K562 (cell line): ENCODE results near the gene DNAH3. TPM values are rescaled to one million over a fixed set of nuclear protein-coding genes. Genes with fewer than 3 reads are reported as not detected.

ENCODE experiments used
- ASH1L ChIP-seq: fragments of 450-650 bp; IDR thresholded peaks from 2 replicates; pipeline ENCODE4 v1.6.1; 2018; ENCODE audit warnings: borderline replicate concordance, mild to moderate bottlenecking, low read depth; ENCODE audit not compliant: partially characterized antibody
- BDP1 ChIP-seq: IDR thresholded peaks from 3 replicates; pipeline ENCODE4 v1.6.1; 2011; ENCODE audit not compliant: insufficient read length, insufficient read depth
- CEBPG ChIP-seq, 3 experiments: fragments of 200-800 bp in 1 of 3; sonication (Bioruptor generic) in 1 of 3; sonication (generic) in 1 of 3; formaldehyde crosslinking in 1 of 3; IDR thresholded peaks in 2 of 3; conservative IDR thresholded peaks in 1 of 3; 2 replicates each; pipeline versions ENCODE4 v1.6.1 to v1.8.0; 2016 to 2022; ENCODE audit warnings: missing compliant biosample characterization in 2 of 3, missing genetic modification characterization in 2 of 3, mild to moderate bottlenecking in 1 of 3, missing genetic modification reagents in 1 of 3
- CHCHD3 ChIP-seq: fragments of 250-450 bp; sonication (Bioruptor Pico); IDR thresholded peaks from 2 replicates; pipeline ENCODE4 v2.1.2; 2022; ENCODE audit warnings: mild to moderate bottlenecking
- FIP1L1 ChIP-seq: fragments of 200-400 bp; formaldehyde crosslinking; IDR thresholded peaks from 2 replicates; pipeline ENCODE4 v1.6.1; 2018; ENCODE audit warnings: mild to moderate bottlenecking, low read depth, low read length; ENCODE audit not compliant: poor library complexity, severe bottlenecking
- FOXA1 ChIP-seq: fragments of 450-650 bp; IDR thresholded peaks from 2 replicates; pipeline ENCODE4 v1.6.1; 2016; ENCODE audit warnings: mild to moderate bottlenecking, borderline replicate concordance
- KLF6 ChIP-seq: fragments of 250-450 bp; sonication (Bioruptor Pico); IDR thresholded peaks from 2 replicates; pipeline ENCODE4 v1.4.0; 2020; ENCODE audit warnings: mild to moderate bottlenecking, moderate library complexity, borderline replicate concordance
- NONO ChIP-seq, 2 experiments: fragments of 200-400 bp in 1 of 2; fragments of 450-650 bp in 1 of 2; formaldehyde crosslinking in 1 of 2; IDR thresholded peaks; 2 replicates each; pipeline ENCODE4 v1.6.1; 2017; ENCODE audit warnings: low read depth in 2 of 2, mild to moderate bottlenecking in 2 of 2, moderate library complexity in 2 of 2, low read length in 1 of 2
- NUFIP1 ChIP-seq: fragments of 450-650 bp; IDR thresholded peaks from 2 replicates; pipeline ENCODE4 v1.6.1; 2018; ENCODE audit not compliant: partially characterized antibody
- PHTF2 ChIP-seq: fragments of 250-450 bp; sonication (Bioruptor Pico); IDR thresholded peaks from 2 replicates; pipeline ENCODE4 v1.5.0; 2021; ENCODE audit warnings: mild to moderate bottlenecking
- PURB ChIP-seq: sonication (generic); formaldehyde crosslinking; IDR thresholded peaks from 2 replicates; pipeline ENCODE4 v1.9.0; 2021; ENCODE audit warnings: low read depth, mild to moderate bottlenecking, missing genetic modification reagents
- RBFOX2 ChIP-seq: fragments of 200-400 bp; formaldehyde crosslinking; IDR thresholded peaks from 2 replicates; pipeline ENCODE4 v1.6.1; 2017; ENCODE audit warnings: low read depth, mild to moderate bottlenecking, low read length, moderate library complexity
- SMARCA5 ChIP-seq: fragments of 450-650 bp; IDR thresholded peaks from 2 replicates; pipeline ENCODE4 v1.6.1; 2016
- SREBF1 ChIP-seq: fragments of 150-350 bp; IDR thresholded peaks from 2 replicates; pipeline ENCODE4 v1.6.1; 2014; ENCODE audit warnings: antibody characterized with exemption, low read depth, low read length, borderline replicate concordance
- STAT5B ChIP-seq: fragments of 250-450 bp; sonication (Bioruptor Pico); IDR thresholded peaks from 2 replicates; pipeline ENCODE4 v1.8.0; 2021; ENCODE audit warnings: mild to moderate bottlenecking, inconsistent platforms
- TBL1XR1 ChIP-seq, 2 experiments: IDR thresholded peaks; 2 replicates each; pipeline ENCODE4 v1.6.1; 2012; ENCODE audit warnings: improper control_type of control experiment in 2 of 2, low read length in 2 of 2, mild to moderate bottlenecking in 1 of 2
- U2AF1 ChIP-seq: fragments of 200-400 bp; formaldehyde crosslinking; optimal IDR thresholded peaks from 2 replicates; pipeline ENCODE3; 2017; ENCODE audit warnings: mild to moderate bottlenecking, low read depth, low read length, moderate library complexity
- YBX1 ChIP-seq: fragments of 450-650 bp; IDR thresholded peaks from 2 replicates; pipeline ENCODE4 v1.7.1; 2016; ENCODE audit warnings: mild to moderate bottlenecking
- ZNF354B ChIP-seq: fragments of 250-450 bp; sonication (Bioruptor Pico); IDR thresholded peaks from 2 replicates; pipeline ENCODE4 v1.4.0; 2020
- ZNF408 ChIP-seq: fragments of 250-450 bp; sonication (Bioruptor Pico); IDR thresholded peaks from 2 replicates; pipeline ENCODE4 v1.4.0; 2020; ENCODE audit warnings: low read depth, mild to moderate bottlenecking, moderate library complexity
- ZNF707 ChIP-seq: fragments of 250-450 bp; sonication (Bioruptor Pico); conservative IDR thresholded peaks from 2 replicates; pipeline ENCODE4 v1.8.0; 2022; ENCODE audit warnings: inconsistent platforms, mild to moderate bottlenecking, moderate library complexity
- polyA plus RNA-seq, 8 experiments: library from polyadenylated mRNA; depleted of rRNA in 4 of 8; stranded (reverse) in 5 of 8; unstranded in 3 of 8; fragments of >200 nt; fragmentation: Nextera tagmentation in 2 of 8; fragmentation: Illumina TruSeq in 1 of 8; extraction: Ambion mirVana in 2 of 8; extraction: Trizol in 1 of 8; gene quantifications; 2 replicates each; pipeline versions ENCODE4 v1.2.1 to v1.2.3, GENCODE V29; 2011 to 2014; ENCODE audit warnings: inconsistent platforms in 1 of 8, missing spikeins in 1 of 8
- total RNA-seq, 7 experiments: library from RNA; depleted of rRNA in 6 of 7; stranded (reverse); fragments of >200 nt in 6 of 7; fragmentation: Illumina TruSeq in 2 of 7; extraction: Trizol in 2 of 7; gene quantifications; 2 replicates each; pipeline versions ENCODE4 v1.2.1 to v1.2.3, GENCODE V29; 2011 to 2021; ENCODE audit warnings: low replicate concordance in 1 of 7
- TF ChIP-seq, protein P1 (sequence below): fragments of 250-450 bp; sonication (Bioruptor Pico); IDR thresholded peaks from 2 replicates; pipeline ENCODE4 v1.8.0; 2022; ENCODE audit warnings: moderate library complexity, mild to moderate bottlenecking, inconsistent platforms
- TF ChIP-seq, protein P2 (sequence below): sonication (generic); formaldehyde crosslinking; IDR thresholded peaks from 2 replicates; pipeline ENCODE4 v1.8.0; 2022; ENCODE audit warnings: mild to moderate bottlenecking, missing genetic modification reagents
- TF ChIP-seq, protein P3 (sequence below), 2 experiments: IDR thresholded peaks; 2 replicates each; pipeline ENCODE4 v1.6.1; 2011; ENCODE audit warnings: borderline replicate concordance in 1 of 2, control low read depth in 1 of 2, low read depth in 1 of 2, low read length in 1 of 2, mild to moderate bottlenecking in 1 of 2, mixed read lengths in 1 of 2, moderate library complexity in 1 of 2; ENCODE audit not compliant: insufficient read depth in 1 of 2, insufficient read length in 1 of 2, poor library complexity in 1 of 2, severe bottlenecking in 1 of 2; ENCODE audit errors: extremely low read depth in 1 of 2
- TF ChIP-seq, protein P4 (sequence below): fragments of 250-450 bp; sonication (Bioruptor Pico); IDR thresholded peaks from 2 replicates; pipeline ENCODE4 v1.4.0; 2020; ENCODE audit warnings: borderline replicate concordance

Gene DNAH3
- total and polyA plus RNA-seq, 9 of the 15 experiments (the other 6 are each of a cell fraction or from before 2014, with no cell fraction given) = 0.32 to 0.84 (median 0.44) TPM

DNA sequence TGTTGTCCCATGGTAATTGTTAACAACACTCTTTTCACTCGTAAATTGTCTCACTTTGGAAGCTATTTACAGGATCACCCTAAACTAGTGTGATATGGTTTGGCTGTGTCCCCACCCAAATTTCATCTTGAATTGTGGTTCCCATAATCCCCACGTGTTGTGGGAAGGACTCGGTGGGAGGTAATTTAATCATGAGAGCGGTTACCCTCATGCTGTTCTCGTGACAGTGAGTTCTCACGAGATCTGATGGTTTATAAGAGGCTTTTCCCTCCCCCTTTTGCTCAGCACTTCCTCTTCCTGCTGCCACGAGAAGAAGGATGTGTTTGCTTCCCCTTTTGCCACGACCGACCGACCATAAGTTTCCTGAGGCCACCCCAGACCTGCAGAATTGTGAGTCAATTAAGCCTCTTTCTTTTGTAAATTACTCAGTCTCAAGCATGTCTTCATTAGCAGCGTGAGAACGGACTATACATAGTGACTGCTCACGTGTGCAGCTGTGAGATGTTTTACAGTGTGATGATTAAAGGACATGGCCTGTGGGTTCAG, 34.4 kb downstream of the DNAH3 start (continued):
- TF ChIP-seq ZNF707 (CRISPR knock-in tag) = no peak
- no peak for TF ChIP-seq PHTF2 (CRISPR knock-in tag)
- TF ChIP-seq, protein P1, sequence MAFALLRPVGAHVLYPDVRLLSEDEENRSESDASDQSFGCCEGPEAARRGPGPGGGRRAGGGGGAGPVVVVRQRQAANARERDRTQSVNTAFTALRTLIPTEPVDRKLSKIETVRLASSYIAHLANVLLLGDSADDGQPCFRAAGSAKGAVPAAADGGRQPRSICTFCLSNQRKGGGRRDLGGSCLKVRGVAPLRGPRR (CRISPR knock-in tag) = no peak
- TF ChIP-seq, protein P2, sequence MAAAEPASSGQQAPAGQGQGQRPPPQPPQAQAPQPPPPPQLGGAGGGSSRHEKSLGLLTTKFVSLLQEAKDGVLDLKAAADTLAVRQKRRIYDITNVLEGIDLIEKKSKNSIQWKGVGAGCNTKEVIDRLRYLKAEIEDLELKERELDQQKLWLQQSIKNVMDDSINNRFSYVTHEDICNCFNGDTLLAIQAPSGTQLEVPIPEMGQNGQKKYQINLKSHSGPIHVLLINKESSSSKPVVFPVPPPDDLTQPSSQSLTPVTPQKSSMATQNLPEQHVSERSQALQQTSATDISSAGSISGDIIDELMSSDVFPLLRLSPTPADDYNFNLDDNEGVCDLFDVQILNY (CRISPR knock-in tag) = no peak
- TF ChIP-seq ZNF354B = no peak
- TF ChIP-seq U2AF1 = no peak
- TF ChIP-seq, protein P3, sequence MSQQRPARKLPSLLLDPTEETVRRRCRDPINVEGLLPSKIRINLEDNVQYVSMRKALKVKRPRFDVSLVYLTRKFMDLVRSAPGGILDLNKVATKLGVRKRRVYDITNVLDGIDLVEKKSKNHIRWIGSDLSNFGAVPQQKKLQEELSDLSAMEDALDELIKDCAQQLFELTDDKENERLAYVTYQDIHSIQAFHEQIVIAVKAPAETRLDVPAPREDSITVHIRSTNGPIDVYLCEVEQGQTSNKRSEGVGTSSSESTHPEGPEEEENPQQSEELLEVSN (IDR thresholded peaks at IDR 0.05; ENCODE audit: borderline replicate concordance in 1 of 2, extremely low read depth in 1 of 2, insufficient read depth in 1 of 2, insufficient read length in 1 of 2, low read depth in 1 of 2, low read length in 1 of 2, poor library complexity in 1 of 2, severe bottlenecking in 1 of 2) = peak; percentile 60 to 73
- TF ChIP-seq, protein P4, sequence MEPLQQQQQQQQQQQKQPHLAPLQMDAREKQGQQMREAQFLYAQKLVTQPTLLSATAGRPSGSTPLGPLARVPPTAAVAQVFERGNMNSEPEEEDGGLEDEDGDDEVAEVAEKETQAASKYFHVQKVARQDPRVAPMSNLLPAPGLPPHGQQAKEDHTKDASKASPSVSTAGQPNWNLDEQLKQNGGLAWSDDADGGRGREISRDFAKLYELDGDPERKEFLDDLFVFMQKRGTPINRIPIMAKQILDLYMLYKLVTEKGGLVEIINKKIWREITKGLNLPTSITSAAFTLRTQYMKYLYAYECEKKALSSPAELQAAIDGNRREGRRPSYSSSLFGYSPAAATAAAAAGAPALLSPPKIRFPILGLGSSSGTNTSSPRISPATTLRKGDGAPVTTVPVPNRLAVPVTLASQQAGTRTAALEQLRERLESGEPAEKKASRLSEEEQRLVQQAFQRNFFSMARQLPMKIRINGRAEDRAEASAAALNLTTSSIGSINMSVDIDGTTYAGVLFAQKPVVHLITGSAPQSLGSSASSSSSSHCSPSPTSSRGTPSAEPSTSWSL (CRISPR knock-in tag) = no peak
- no peak for TF ChIP-seq CEBPG (CRISPR knock-in tag; IDR thresholded peaks at IDR 0.05)
- TF ChIP-seq CEBPG (tag; conservative IDR thresholded peaks at IDR 0.05 in 1 of 2, IDR thresholded peaks at IDR 0.05 in 1 of 2) = no peak
- 0 out of 4 replicates have a peak, but pooled peaks of 1 of the 2 experiments have one; percentile 16 for TF ChIP-seq NONO (IDR thresholded peaks at IDR 0.05; ENCODE audit: low read depth in 2 of 2, low read length in 1 of 2)
- no peak for TF ChIP-seq NUFIP1
- TF ChIP-seq TBL1XR1 (IDR thresholded peaks at IDR 0.05; ENCODE audit: low read length in 2 of 2) = no peak
- TF ChIP-seq FIP1L1 = no peak
- no peak for TF ChIP-seq BDP1
- no peak for TF ChIP-seq YBX1
- TF ChIP-seq STAT5B (CRISPR knock-in tag) = no peak
- TF ChIP-seq CHCHD3 (CRISPR knock-in tag) = no peak
- peak; percentile 29; the same call in 1 of the 2 replicates for TF ChIP-seq RBFOX2
- TF ChIP-seq KLF6 (CRISPR knock-in tag) = no peak
- no peak for TF ChIP-seq SMARCA5
- no peak for TF ChIP-seq ZNF408 (CRISPR knock-in tag)
- TF ChIP-seq SREBF1 = no peak
- TF ChIP-seq ASH1L = peak; percentile 36
- no peak for TF ChIP-seq PURB
- no peak for TF ChIP-seq FOXA1
